A549 treated with CpdA at 1 μM for 4 hours (cell line): ENCODE measurements around the gene CAP1. TPM values are rescaled to one million over a fixed set of nuclear protein-coding genes. Genes with fewer than 3 reads are reported as not detected.

Experiments
- total RNA-seq: library from RNA; stranded (reverse); fragments of 200-300 nt; extraction: Qiagen RNA extraction; gene quantifications from 5 replicates; pipeline ENCODE4 v1.2.3, GENCODE V29; 2022; ENCODE audit warnings: low read depth

Gene CAP1, protein sequence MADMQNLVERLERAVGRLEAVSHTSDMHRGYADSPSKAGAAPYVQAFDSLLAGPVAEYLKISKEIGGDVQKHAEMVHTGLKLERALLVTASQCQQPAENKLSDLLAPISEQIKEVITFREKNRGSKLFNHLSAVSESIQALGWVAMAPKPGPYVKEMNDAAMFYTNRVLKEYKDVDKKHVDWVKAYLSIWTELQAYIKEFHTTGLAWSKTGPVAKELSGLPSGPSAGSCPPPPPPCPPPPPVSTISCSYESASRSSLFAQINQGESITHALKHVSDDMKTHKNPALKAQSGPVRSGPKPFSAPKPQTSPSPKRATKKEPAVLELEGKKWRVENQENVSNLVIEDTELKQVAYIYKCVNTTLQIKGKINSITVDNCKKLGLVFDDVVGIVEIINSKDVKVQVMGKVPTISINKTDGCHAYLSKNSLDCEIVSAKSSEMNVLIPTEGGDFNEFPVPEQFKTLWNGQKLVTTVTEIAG
- 199 to 281 TPM (median 222 TPM) in 5 replicates for total RNA-seq

DNA sequence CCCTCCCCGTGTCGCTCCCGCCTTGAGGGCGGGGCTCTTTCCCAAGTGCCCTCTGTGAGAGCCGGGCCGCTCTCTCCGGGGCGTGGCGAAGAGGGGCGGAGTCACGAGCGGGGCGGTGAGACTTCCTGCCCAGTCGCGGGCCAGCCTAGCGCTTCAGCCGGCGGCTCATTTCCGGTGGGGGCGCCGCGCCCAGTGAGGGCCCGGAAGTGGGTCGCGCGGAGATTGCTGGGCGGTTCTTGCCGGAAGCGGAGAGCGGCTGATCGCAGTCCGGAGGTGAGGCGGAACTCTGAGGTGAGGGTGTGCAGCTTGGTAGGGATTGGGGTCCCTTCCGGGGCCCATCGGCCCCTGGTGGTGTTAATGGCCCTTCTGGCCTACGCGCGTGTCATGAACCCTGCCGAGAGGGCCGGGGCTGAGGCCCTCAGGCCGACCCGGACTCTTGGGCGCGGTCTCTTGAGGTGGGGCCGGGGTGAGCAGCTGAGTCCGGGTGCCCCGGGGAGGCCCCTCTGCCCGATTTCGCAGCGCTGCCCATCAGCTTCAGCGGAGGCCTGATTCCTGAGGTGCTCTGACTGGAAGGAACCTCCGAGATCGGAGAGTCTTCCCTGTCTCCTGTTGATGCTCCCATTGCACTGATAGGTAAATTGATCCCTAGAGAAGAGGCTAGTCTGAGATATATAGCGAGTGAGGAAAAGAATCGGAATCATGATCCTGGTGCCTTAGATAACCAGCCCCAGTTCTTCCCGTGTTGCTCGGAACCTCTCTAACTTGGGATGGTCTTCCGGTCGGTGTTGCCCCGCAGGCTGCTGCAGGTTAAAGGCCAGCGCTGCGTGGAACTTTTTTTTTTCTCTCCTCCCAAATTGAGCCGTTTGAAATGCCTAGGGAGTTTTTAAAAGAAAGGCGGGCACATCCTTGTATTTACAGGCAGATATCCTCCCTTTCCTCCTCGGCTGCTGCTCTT, at the start of gene CAP1:
CAP1 (plus strand) TSS at position 219 of the 955 bp plus-strand sequence. CDS start 18,618 bp downstream, outside the sequence.

DNA sequence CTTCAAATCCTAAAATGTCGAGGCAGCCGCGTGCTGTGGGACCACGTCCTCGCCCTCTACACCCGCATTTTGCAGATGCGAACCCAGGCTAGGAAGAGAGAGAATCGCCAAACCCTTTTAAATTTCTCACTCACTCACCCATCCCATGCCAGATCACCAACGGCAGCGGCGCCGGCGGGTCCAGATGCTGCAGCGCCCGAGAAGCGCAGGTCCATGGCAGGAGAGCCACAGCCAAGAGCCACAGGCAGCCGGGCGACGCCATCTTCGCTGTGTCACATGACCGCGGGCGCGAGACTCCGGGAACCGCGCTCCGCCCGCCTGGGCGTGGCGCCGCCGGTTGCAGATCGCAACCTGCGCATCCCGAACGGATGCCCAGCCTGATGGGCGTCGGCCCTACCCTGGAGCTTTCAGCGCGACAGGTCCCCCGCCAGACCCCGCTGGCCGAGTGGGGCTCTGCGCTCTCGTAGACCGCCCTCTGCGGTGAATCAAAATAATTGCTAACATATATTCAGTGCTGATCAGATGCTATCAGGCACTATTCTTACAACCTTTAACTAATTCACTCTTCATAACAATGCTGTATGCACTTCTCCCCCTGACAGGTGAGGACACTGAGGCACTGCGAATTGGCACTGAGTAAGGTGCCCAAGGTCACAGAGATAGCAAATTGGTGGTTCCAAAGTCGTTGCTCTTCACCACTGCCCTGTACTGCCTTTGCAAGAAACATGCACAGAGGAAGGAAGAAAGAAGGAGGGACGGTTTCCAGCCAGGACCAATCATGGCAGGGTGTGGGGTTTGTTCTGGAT, 56.7 kb downstream of the CAP1 start, which contains the start of gene PPT1:
PPT1 (minus strand) TSS at position 276 of the 806 bp plus-strand sequence; CDS start at position 262, 14 bp downstream.

Other genes with a start within 250 kb of the CAP1 start
- gene TRIT1, start 157.2 kb upstream of the CAP1 start, total RNA-seq, result 15.2 to 17.5 TPM (median 16.5 TPM) in 5 replicates
- gene MYCL, start 138.8 kb upstream of the CAP1 start, total RNA-seq, result 0.99 to 1.4 TPM (median 1.3 TPM) in 5 replicates
- gene MFSD2A, start 85.6 kb upstream of the CAP1 start, total RNA-seq, result 4.2 to 4.8 TPM (median 4.7 TPM) in 5 replicates
- gene PPT1, start 56.5 kb downstream of the CAP1 start, total RNA-seq, result 60.7 to 70.8 TPM (median 63.7 TPM) in 5 replicates
- 4.6 to 6.8 TPM (median 5.5 TPM) in 5 replicates for gene RLF, start 120.7 kb downstream of the CAP1 start, total RNA-seq
- not detected in 5 replicates for gene TMCO2, start 207.2 kb downstream of the CAP1 start, total RNA-seq
- 35.5 to 47.1 TPM (median 39.2 TPM) in 5 replicates for gene ZMPSTE24, start 217.5 kb downstream of the CAP1 start, total RNA-seq